ENCODE data around the gene NTSR2. TPM values are rescaled to one million over a fixed set of nuclear protein-coding genes. Genes with fewer than 3 reads are reported as not detected.
A peak's percentile ranks its signal among the peaks of the same experiment; 100 is the strongest.

NTSR2 gene
- total and polyA plus RNA-seq, 4 donors: not detected

- TF ChIP-seq REST (IDR thresholded peaks at IDR 0.05): no peak
Observed at GRCh38 chr2:11705711-11706110, 35.7 kb upstream of the NTSR2 start (continued).

- TF ChIP-seq SP1 (IDR thresholded peaks at IDR 0.05) (peak; percentile 25), RXRA (IDR thresholded peaks at IDR 0.05) (peak; percentile 42 to 53), ATF3 (IDR thresholded peaks at IDR 0.05) (no peak), NR2F2 (IDR thresholded peaks at IDR 0.05) (no peak), HNF4A (conservative IDR thresholded peaks at IDR 0.05) (peak; percentile 43 to 53), RAD21 (IDR thresholded peaks at IDR 0.05) (peak in 1 of 2 donors; percentile 20)
- no peak for DNase-seq (ENCODE audit: low spot score)
- Histone ChIP-seq H3K4me3 (ENCODE audit: low read depth in 1 of 3, low read length in 3 of 3) (no peak overlapping the region), H3K9ac (ENCODE audit: low read depth in 1 of 2, low read length in 2 of 2) (no peak overlapping the region), H3K9me3 (ENCODE audit: control insufficient read depth in 4 of 4, low read length in 3 of 4) (no peaks in the 10 kb centered on the region), H3K4me1 (ENCODE audit: control insufficient read depth in 4 of 4, insufficient read depth in 4 of 4, low read length in 3 of 4) (peaks cover 0 to 9% (median 2%) of the 10 kb centered on the region in 4 donors), H3K27me3 (ENCODE audit: control insufficient read depth in 4 of 4, insufficient read depth in 4 of 4, low read length in 3 of 4) (no peaks in the 10 kb centered on the region), H3K36me3 (ENCODE audit: control insufficient read depth in 4 of 4, insufficient read depth in 3 of 4, low read depth in 1 of 4, low read length in 3 of 4) (no peaks in the 10 kb centered on the region), H3K27ac (ENCODE audit: low read depth in 1 of 2, low read length in 2 of 2) (no peak overlapping the region)
- WGBS: 67% methylated on average over 4 of the region's 4 CpGs
Observed at GRCh38 chr2:11705063-11705462, 35.1 kb upstream of the NTSR2 start.

- TF ChIP-seq ATF3 (IDR thresholded peaks at IDR 0.05) (no peak), NR2F2 (IDR thresholded peaks at IDR 0.05) (no peak), CTCF (IDR thresholded peaks at IDR 0.05; ENCODE audit: low read depth, low read length, missing input control) (no peak), YY1 (IDR thresholded peaks at IDR 0.05) (no peak), MAX (IDR thresholded peaks at IDR 0.05) (no peak), GABPA (IDR thresholded peaks at IDR 0.05 in 1 of 2, conservative IDR thresholded peaks at IDR 0.05 in 1 of 2) (no peak), FOXA1 (IDR thresholded peaks at IDR 0.05) (no peak), HNF4G (IDR thresholded peaks at IDR 0.05) (no peak), RAD21 (IDR thresholded peaks at IDR 0.05) (no peak), TAF1 (conservative IDR thresholded peaks at IDR 0.05) (no peak)
- Histone ChIP-seq H3K4me3 (ENCODE audit: low read depth in 1 of 3, low read length in 3 of 3) (no peak overlapping the region), H3K9me3 (ENCODE audit: control insufficient read depth in 4 of 4, low read length in 3 of 4) (no peaks in the 10 kb centered on the region), H3K36me3 (ENCODE audit: control insufficient read depth in 4 of 4, insufficient read depth in 3 of 4, low read depth in 1 of 4, low read length in 3 of 4) (no peaks in the 10 kb centered on the region), H3K27ac (ENCODE audit: low read depth in 1 of 2, low read length in 2 of 2) (no peak overlapping the region), H3K27me3 (ENCODE audit: control insufficient read depth in 4 of 4, insufficient read depth in 4 of 4, low read length in 3 of 4) (no peaks in the 10 kb centered on the region), H3K9ac (ENCODE audit: low read depth in 1 of 2, low read length in 2 of 2) (no peak overlapping the region), H3K4me1 (ENCODE audit: control insufficient read depth in 4 of 4, insufficient read depth in 4 of 4, low read length in 3 of 4) (peaks cover 0 to 9% (median 3%) of the 10 kb centered on the region in 4 donors)
- no peak for DNase-seq (ENCODE audit: low spot score)
- 95% methylated on average over 1 of the region's 1 CpG for WGBS
Observed at GRCh38 chr2:11703700-11704099, 33.7 kb upstream of the NTSR2 start.
